SHP77 treated with DMSO at 0.1 percent for 48 hours (cell line): ENCODE measurements around the gene VPS13D.
A peak's percentile ranks its signal among the peaks of the same experiment; 100 is the strongest.
"Not testable (repeated sequence)": the region's sequence is repeated elsewhere in the genome, so short reads cannot be mapped to it uniquely, and the experiment has no call there.

Experiments used
- DNase-seq: peaks from one replicate; lab custom pipeline; 2025; lab: John Stamatoyannopoulos, UW

Gene VPS13D

DNA sequence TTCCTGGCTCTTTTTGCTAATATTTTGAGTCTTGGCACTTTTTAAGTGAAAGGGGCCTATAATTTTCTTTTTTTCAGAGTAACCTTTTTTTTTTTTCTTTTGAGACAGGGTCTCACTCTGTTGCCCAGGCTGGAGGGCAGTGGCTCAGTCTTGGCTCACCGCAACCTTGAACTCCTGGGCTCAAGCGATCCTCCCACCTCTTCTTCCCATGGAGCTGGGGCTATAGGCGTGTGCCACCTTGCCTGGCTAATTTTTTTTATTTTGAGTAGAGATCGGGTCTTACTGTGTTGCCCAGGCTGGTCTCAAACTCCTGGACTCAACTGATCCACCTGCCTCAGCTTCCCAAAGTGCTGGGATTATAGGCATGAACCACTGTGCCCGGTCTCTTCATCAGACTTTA is 285.4 kb downstream of the VPS13D start:
- DNase-seq = no peak

DNA sequence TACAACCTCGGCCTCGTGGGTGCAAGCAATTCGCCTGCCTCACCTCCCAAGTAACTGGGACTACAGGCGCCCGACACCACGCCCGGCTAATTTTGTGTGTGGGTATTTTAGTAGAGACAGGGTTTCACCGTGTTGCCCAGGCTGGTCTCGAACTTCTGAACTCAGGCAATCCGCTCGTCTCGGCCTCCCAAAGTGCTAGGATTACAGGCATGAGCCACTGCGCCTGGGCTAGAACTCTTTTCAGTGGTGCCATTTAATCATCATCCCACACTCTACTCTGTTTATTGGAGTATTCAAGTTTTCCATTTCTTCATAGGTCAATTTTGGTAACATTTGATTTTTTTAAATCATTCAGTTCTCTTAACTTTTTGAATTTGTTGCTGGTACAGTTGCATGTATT is 286.9 kb downstream of the VPS13D start:
- DNase-seq = no peak

DNA sequence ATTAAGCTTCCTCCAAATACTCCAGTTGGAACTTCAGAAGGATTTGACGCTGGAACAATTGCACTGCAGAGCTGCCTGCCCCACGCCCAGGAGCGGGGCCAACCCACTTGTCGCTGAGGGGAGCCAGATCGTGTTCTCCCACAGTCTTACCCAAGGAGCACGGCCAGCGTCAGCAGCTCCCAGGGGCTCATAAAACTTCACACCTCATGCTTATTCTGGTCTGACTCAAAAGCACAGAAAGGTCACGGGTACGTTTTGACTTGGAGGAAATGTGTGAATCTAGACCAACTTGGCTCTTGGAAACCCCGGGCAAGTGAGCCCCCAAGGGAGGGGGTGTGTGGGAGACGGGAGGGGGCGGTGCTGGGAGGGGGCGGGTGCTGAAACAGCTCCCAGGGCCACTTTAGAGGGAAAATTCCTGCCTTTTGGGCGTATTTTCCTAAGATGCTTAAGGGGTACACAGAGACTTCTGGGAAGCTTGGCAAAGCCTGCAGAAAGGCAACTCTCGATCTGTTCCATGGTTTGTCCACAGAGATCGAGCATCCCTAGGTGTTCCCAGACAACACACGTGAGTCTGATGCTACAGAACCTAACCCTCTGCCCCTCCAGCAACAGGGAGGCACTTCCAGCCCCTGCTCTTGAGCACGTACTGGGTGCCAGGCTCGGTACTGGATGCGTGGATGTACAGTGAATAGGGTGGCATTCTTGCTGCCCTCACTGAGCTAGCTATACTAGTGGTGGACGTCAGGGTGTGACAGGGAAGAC is 289.3 kb downstream of the VPS13D start:
- no peak for DNase-seq

DNA sequence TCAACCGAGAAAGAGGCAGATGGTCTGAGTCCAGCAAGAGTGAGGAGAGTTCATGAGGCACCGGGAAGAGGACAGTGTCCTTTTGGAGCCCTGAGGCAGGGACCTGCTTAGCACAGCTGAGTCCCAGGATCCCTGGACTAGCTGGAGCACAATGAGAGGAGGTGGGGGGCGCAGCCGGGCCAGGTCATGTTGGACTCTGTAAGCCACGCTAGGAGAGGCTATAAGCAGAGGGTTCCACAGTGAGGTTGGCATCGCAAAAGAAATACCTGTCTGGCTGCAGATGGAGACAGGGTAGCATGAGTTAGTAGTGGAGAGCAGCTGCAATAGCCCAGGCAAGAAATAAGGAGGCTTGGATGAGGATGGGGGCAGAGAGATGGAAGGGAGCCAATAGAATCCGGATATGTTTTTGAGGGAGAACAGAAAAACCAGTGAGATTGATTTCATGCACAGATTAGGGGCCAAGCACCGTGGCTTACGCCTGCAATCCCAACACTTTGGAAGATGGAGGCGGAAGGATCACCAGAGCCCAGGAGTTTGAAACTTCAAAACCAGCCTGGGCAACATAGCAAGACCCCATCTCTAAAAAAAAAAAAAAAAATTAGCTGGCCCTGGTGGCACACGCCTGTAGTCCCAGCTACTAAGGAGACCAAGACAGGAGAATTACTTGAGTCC is 290.0 kb downstream of the VPS13D start:
- DNase-seq = no peak

DNA sequence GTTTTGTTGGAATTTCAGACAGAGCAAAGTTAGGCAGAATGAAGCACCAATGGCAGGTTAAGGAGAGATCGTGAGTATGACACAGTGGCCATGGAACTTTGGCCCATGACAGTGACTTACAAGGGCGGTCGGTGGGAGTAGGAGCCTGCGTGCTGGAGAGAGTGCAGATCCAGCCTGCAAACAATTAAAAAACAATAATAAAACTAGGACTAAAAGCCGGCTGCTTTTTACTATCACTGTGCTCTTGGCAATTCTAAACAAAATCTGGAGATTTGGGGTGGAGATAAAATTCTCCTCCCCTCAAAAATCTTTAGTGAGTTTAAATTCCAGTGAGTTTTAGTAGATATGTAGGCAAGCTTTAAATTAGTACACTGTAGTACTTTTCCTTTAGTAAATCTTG is 291.3 kb downstream of the VPS13D start:
- no peak for DNase-seq

DNA sequence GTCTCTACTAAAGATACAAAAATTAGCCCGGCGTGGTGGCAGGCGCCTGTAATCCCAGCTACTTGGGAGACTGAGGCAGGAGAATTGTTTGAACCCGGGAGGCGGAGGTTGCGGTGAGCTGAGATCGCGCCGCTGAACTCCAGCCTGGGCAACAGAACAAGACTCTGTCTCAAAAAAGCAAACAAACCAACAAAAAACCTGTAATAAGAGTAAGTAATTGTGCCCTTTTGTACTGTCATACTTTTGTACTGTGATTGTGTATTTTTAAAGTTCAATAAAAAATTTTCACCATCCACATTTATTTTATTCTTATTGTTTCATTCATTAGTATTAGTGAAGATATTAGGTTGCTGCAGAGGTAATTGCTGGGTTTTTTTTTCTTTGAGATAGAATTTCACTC is 292.9 kb downstream of the VPS13D start:
- not testable (repeated sequence) for DNase-seq

DNA sequence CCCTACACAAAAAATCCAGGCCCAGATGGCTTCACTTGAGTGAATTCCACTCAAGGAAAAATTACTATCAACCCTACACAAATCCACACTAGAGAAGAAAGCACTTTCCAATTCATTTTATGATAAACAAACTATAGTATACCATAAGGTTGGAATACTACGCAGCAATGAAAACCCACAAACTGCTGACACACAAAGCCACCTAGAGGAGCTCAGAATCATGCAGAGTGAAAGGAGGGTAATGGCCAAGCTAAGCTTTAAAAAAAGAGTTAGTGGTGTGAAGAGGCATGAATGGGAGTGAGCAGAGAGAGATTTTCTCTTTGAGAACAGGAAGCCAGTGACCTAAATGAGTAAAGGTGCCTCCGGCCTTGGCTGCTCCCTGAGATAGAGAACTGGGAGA is 294.4 kb downstream of the VPS13D start:
- DNase-seq = no peak

DNA sequence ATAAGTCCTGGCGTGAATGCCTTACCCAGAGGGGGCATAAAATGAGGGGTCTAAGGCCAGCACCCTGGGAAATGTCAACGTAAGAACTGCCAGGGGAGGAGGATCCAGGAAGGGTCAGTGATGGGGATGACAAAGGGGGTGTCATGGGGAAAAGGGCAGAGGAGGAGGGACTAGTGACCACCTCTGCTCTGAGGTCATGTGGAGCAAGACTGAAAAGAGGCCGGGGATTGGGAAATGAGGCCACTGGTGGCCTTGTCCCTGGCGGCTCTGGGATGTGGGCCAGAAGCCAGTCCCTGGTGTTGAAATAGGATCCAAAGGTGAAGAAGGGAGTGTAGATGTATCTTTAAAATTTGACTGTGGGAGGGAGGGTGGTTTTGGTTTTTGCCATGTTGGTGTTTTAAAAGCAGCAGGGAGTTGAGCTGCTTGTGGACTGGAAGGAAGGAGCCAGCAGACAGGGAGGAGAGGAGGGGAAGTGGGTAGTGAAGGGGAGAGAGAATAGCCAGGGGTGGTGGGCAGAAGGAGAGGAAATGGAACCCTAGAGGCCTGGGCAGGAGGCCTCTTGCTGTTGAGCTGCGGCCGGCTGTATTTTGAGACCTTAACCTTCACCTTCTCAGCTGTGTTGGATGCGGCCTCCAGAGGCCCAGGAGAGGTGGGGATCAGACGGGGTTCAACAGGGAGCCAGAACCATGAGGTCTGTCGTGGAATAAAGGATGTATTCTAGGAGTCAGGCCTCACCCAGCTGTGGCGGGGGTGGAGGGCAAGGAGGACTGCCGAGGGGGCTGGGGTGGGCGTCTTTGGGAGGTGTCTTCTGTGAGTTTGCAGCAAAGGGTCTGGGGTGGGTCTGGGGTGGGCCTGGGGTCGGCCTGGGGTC is 295.7 kb downstream of the VPS13D start:
- no peak for DNase-seq

DNA sequence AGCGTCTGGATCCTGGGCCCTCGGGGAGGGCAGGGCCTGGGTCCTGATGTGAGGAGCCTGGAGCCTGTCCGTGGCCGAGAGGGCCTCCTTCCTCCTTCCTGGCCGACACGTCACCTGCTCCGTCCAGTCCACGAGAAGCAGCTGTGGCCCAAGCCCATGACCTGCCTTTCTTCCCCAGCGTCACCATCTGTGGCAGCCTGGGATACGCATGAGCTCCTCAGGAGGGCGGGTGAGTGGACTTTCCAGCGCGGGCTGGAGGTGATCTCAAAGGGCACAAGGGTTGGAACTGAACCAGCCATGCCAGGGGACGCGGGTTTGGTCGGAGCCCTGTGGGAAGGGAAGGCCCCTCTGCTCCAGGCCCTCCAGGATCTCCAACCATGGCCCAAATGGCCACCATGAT is 297.7 kb downstream of the VPS13D start:
- no peak for DNase-seq

DNA sequence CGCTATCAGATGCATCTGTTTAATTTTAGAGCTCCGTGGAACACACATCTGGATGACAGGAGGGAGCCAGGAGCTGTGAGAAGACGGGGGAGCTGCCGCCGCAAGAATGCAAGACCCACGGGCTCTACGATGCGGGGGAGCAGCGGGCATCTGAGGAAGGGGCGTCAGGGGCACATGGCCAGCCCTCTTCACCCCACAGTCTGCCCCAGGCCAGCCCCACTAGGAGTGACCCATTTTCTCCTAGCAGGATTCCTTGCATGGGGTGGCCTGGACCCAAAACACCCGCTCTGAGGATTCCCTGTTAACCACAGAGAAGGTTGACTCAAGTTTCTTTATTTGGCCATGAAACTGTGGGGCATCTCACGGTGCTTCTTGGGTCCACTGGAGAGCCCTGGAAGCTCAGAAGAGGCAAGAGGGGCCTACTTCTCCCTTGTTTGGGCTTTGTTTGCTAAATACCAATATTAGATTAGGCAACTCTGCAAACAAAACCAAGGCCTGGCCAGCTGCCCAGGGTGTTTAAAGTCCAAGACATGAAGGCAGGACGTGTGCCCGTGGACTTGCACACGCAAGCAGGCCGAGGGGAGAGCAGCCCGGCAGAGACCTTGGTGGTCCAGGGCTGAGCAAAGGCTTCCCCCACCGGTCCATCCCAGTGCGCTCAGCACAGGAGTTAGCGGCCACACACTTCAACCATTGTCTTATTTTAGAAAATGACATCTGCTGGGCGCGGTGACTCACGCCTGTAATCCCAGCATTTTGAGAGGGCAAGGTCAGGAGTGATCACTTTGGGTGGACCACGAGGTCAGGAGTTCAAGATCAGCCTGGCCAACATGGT is 298.4 kb downstream of the VPS13D start:
- DNase-seq = peak; percentile 11

DNA sequence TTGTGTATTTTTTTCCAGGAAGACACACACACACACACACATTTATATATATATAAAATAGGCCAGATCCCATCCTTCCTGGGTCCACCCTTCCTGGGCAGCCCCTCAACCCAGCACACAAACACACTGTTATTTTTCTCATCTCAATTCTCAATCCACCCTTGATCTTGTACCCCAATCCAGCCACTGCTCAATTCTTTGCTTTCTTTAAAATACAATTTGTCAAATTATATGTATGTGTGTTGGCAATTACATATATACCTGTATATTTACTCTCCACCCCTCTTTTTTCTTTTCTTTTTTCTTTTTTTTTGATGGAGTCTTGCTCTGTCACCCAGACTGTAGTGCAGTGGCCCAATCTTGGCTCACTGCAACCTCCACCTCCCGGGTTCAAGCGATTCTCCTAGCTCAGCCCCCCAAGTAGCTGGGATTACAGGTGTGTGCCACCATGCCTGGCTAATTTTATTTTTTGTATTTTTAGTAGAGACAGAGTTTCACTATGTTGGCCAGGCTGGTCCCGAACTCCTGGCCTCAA is 299.9 kb downstream of the VPS13D start:
- DNase-seq = no peak

DNA sequence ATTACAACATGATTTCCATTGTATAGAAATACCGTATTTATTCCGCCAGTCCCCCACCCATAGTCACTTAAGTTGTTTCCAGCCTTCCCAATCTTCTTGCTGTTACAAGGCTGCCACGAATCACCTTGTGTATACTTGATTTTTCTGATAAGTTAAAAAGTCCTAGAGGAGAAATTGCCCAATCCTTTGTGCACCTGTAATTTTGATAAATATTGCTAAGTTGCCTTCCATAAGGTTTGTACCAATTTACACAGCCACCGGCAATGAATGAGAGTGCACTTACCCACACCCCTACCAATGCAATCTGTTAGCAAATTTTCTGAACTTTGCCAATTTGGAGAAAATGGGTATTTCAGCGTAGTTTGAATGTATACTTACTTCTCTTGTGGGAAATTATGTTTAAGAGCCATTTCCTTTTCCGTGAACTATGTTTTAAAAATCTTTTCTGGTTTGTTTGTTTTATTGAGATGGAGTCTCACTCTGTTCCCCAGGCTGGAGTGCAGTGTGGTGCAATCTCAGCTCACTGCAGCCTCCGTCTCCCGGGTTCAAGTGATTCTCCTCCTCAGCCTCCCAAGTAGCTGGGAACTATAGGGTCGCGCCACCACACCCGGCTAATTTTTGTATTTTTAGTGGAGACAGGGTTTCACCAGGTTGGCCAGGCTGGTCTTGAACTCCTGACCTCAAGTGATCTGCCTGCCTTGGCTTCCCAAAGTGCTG is 300.8 kb downstream of the VPS13D start:
- DNase-seq = no peak

DNA sequence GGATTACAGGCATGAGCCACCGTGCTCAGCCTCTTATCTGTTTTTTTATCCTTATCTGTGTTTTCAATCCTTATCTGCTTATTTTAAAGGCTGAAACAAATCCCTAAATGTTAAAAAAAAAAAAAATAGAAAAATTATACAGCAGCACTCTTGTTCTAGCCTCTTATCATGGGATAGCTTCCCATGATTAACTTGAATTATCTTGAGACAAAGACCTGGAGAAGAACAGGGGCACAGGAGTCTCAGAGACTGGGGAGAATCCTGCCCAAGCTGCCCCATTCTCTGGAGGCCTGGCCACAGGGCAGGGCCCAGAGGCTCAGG is 301.3 kb downstream of the VPS13D start:
- DNase-seq = no peak

DNA sequence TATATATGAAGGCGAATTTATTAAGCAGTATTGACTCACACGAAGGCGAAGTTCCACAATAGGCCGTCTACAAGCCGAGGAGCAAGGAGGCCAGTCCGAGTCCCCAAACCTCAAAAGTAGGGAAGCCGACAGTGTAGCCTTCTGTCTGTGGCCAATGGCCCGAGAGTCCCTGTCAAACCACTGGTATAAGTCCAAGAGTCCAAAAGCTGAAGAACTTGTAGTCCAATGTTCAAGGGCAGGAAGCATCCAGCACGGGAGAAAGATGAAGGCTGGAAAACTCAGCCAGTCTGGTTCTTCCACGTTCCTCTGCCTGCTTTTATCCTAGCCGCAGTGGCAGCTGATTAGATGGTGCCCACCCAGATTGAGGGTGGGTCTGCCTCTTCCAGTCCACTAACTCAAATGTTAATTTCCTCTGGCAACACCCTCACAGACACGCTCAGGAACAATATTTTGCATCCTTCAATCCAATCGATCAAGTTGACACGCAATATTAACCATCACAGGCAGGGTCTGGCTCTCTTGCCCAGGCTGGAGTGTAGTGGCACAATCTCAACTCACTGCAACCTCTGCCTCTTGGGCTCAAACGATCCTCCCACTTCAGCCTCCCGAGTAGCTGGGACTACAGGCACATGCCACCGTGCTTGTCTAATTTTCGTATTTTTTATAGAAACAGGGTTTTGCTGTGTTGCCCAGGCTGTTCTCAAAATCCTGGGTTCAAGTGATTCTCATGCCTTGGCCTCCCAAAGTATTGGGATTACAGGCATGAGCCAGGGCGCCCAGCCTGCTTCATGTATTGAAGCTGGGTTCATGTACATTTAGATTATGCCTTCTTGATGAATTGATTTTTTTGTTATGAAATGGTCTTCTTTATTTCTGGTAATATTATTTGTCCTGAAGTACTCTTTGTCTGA is 302.8 kb downstream of the VPS13D start:
- no peak for DNase-seq

DNA sequence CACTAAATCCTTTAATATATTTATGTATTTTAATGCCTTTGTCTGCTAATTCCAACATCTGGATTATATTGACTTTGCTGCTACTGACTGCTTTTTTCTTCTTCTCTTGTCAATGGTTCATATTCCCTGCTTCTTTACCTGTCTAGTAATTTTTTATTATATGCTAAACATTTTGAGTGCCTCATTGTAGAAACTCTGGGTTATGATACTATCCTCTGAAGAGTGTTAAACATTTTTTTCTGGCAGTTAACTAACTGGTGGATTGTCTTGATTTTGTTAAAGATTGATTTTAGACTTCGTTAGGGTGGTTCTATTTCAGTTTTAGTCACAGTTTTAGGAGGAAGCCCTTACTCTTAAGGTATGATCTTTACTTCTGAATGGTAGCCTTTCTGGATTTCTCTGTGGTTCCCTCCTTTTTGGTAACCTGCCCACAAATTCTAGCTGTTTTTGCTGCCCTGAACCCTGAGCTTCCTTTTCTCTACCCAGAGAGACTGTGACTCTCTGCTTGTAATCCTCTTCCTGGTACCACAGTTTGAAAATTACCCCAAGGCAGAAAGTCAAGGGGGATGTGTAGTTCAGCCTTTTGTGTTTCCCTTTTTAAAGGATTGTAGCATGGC is 306.3 kb downstream of the VPS13D start:
- DNase-seq = no peak

DNA sequence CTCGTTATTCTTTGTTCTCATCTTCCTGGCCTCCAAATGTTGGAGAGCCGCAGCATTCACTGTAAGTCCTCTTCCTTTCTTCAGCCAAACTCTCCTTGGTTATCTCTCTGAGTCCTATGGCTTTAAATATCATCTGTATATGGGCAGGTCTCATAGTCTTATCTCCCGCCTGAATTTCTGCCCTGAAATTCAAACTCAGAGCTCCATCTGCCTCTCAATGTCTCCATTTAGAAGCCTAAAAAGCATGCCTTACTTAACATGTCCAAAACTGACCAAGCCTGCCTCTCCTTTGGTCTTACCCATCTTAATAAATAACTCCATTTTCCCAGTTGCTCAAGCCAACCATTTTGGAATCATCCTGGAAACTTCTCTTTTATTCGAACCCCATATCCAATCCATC is 307.5 kb downstream of the VPS13D start:
- no peak for DNase-seq

DNA sequence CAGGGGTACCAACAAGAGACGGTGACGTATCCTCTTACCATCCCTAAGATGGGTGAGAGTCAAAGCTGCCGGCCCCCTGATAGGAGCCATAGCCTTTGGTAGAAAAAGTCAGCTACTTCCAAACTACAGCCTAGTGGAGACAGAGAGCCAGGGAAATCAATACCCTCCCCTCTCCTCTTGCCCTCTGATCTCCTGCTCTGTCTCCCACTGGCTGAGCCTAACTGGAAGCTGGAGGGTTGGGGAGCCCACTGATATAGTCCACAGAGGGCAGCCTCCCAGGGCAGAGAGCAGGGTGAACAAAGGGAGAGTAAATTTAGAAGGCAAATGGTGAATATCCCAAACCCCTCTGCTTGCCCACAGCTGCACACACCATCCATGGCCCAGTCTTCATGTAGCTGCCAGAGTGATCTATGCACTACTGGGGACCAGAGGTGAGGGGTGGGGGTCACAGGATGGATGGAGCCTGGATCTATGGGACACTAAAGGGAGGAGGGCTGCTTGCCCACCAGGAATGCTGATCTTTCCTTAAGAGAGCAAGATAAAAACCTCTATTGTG is 308.2 kb downstream of the VPS13D start:
- DNase-seq = no peak

DNA sequence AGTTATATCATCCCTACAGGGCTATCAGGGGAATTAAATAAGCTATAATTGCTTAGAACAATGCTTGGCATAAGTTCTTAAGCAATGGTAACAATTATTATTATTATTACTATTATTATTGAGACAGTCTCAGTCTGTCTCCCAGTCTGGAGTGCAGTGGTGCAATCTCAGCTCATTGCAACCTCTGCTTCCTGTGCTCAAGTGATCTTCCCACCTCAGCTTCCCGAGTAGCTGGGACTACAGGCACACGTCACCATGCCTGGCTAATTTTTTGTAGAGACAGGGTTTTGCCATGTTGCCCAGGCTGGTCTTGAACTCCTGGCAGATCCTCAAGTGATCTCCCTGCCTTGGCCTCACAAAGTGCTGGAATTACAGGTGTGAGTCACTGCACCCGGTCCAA is 308.7 kb downstream of the VPS13D start:
- DNase-seq = not testable (repeated sequence)

DNA sequence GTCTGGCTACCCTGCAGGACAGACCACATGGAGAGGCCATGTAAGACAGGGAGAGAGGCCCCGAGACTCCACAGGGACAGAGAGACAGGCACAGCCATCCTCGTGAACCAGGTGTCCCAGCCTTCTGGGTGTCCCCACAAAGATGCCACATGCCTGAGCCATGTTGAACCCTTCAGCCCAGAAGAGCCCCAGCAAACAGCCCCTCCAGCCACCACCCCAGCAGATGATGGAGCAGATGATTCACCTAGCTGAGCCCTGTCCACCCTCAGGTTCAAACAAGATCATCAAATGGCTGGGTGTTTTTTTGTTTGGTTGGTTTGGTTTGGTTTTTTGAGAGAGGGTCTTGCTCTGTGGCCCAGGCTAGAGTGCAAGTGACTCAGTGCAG is 309.5 kb downstream of the VPS13D start:
- no peak for DNase-seq
